Upper lobe of left lung (tissue), 6 donors: ENCODE data around the gene UVSSA. TPM values are rescaled to one million over a fixed set of nuclear protein-coding genes. Genes with fewer than 3 reads are reported as not detected.
A peak's percentile ranks its signal among the peaks of the same experiment; 100 is the strongest.

Experiments
- ATAC-seq, 2 donors: fragments of 200-7000 bp; cut with Tn5 transposase; one replicate each; pipeline ENCODE4 v1.9.1; 2022; ENCODE audit warnings: mild to moderate bottlenecking in 2 of 2, moderate library complexity in 2 of 2; ENCODE audit not compliant: low FRiP score in 2 of 2
- DNase-seq, 2 donors: peaks; one replicate each; pipeline ENCODE4 v3.0.0-alpha.2; 2019 to 2020
- H3K27ac ChIP-seq, 4 donors: fragments of 200-600 bp; sonication (generic); one replicate each; pipeline ENCODE4 v1.5.1; 2016 to 2019
- H3K27me3 ChIP-seq, 4 donors: fragments of 200-600 bp; sonication (generic); one replicate each; pipeline ENCODE4 v1.5.1; 2017 to 2019
- H3K36me3 ChIP-seq, 4 donors: fragments of 200-600 bp; sonication (generic); one replicate each; pipeline ENCODE4 v1.5.1; 2016 to 2019
- H3K4me1 ChIP-seq, 4 donors: fragments of 200-600 bp; sonication (generic); one replicate each; pipeline ENCODE4 v1.5.1; 2018 to 2019
- H3K4me3 ChIP-seq, 4 donors: fragments of 200-600 bp; sonication (generic); one replicate each; pipeline ENCODE4 v1.5.1; 2017 to 2019; ENCODE audit warnings: mild to moderate bottlenecking in 2 of 4, moderate library complexity in 1 of 4
- H3K9me3 ChIP-seq, 4 donors: fragments of 200-600 bp; sonication (generic); one replicate each; pipeline ENCODE4 v1.5.1; 2018 to 2019
- EP300 ChIP-seq, 4 donors: sonication (generic); formaldehyde crosslinking; IDR thresholded peaks; one replicate each; pipeline ENCODE4 v1.5.1; 2017; ENCODE audit warnings: antibody characterized with exemption in 4 of 4, control low read depth in 2 of 4
- POLR2A ChIP-seq, 4 donors: fragments of 450-650 bp; IDR thresholded peaks; one replicate each; pipeline ENCODE4 v1.5.1; 2016 to 2017; ENCODE audit warnings: antibody characterized with exemption in 4 of 4, mild to moderate bottlenecking in 2 of 4
- POLR2AphosphoS5 ChIP-seq, 2 donors: sonication (generic); formaldehyde crosslinking; IDR thresholded peaks; one replicate each; pipeline ENCODE4 v1.5.1; 2017; ENCODE audit warnings: antibody characterized with exemption in 2 of 2
- WGBS, 2 donors: methylation state at CpG; one replicate each; pipeline ENCODE4 v1.1.5; 2017 to 2018; 5-methylcytosine and 5-hydroxymethylcytosine counted together
- total RNA-seq, 6 donors: library from RNA; depleted of rRNA in 4 of 6; stranded (reverse); fragments of >200 nt in 4 of 6; gene quantifications; one replicate each; pipeline versions ENCODE4 v1.1.0 to v1.2.1, GENCODE V29; 2016 to 2021
- TF ChIP-seq, protein P1 (sequence below), 6 experiments: fragments of 450-650 bp in 4 of 6; fragments of 200-600 bp in 2 of 6; sonication (generic) in 2 of 6; IDR thresholded peaks; one replicate each; pipeline ENCODE4 v1.5.1; 2016 to 2019; ENCODE audit warnings: antibody characterized with exemption in 6 of 6
- donor health status: DM: no; HTN: no; CAD: no; lungs with moderate emphysema.
- donor health status: DM: no; HTN: yes; CAD: no; lungs with severe emphysema.

UVSSA gene
- total RNA-seq, 6 donors from 2014 or later: 15.2 to 138 (median 46.5) TPM

DNA sequence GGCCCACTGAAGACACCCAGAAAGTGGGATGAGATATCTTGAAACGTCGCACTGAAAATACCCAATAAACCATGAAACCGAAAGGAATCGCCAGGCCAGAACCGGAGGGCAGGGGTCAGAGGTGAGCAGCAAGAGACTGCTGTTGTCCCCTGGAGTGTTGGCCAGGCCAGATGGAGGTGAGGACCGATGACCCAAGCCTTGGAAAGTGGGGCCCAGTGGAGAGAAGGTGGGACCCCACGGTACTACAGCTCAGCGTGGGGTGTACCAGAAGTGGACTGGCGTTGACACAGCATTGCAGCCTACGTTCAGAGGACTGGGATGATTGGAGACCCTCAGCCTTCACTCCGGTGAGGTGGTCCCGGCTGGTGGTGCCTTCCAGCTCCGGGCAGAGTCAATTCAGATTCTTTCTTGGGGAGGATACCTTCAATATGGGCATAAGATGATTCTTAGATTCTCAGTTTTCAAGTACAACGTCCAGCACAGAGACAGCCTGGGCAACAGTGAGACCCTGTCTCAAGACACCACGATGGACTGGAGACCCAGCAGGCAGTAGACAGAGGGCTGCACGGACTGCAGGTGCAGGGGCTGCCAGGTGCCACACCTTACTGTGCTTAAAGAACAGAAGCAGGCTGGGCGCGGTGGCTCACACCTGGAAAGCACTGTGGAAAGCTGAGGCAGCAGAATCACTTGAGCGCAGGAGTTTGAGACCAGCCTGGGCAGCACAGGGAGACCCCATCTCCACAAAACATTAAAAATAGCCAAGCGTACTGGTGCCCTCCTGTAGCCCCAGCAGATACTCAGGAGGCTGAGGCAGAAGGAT lies 34.0 kb upstream of the UVSSA start:
- peak in 1 of 2 donors; percentile 21 for DNase-seq
- Histone ChIP-seq H3K27me3 (no peaks in the 10 kb centered on the region), H3K36me3 (peaks cover 22 to 58% (median 53%) of the 10 kb centered on the region in 4 donors), H3K4me1 (peaks cover 22 to 38% (median 32%) of the 10 kb centered on the region in 4 donors), H3K4me3 (no peak overlapping the region), H3K9me3 (no peaks in the 10 kb centered on the region), H3K27ac (no peak overlapping the region)
- ATAC-seq: no peak
- WGBS, 2 donors: 94% methylated on average over 18 to 20 of the region's 20 CpGs
- TF ChIP-seq POLR2A (IDR thresholded peaks at IDR 0.05) (no peak), EP300 (IDR thresholded peaks at IDR 0.05) (no peak), POLR2AphosphoS5 (IDR thresholded peaks at IDR 0.05) (no peak)
- TF ChIP-seq, protein P1, sequence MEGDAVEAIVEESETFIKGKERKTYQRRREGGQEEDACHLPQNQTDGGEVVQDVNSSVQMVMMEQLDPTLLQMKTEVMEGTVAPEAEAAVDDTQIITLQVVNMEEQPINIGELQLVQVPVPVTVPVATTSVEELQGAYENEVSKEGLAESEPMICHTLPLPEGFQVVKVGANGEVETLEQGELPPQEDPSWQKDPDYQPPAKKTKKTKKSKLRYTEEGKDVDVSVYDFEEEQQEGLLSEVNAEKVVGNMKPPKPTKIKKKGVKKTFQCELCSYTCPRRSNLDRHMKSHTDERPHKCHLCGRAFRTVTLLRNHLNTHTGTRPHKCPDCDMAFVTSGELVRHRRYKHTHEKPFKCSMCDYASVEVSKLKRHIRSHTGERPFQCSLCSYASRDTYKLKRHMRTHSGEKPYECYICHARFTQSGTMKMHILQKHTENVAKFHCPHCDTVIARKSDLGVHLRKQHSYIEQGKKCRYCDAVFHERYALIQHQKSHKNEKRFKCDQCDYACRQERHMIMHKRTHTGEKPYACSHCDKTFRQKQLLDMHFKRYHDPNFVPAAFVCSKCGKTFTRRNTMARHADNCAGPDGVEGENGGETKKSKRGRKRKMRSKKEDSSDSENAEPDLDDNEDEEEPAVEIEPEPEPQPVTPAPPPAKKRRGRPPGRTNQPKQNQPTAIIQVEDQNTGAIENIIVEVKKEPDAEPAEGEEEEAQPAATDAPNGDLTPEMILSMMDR (IDR thresholded peaks at IDR 0.05): no peak

DNA sequence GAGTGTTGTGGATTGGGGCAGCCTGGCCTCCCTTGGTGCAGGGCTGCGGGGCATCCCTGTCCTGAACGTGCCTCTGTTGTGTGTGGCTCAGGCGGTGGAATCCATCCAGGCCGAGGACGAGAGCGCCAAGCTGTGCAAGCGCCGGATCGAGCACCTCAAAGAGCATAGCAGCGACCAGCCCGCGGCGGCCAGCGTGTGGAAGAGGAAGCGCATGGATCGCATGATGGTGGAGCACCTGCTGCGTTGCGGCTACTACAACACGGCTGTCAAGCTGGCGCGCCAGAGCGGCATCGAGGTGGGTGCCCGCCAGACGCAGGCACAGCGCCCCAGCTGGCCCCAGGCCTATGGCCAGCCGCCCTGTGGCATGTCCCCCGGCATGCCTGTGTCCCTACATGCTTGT lies 31.7 kb upstream of the UVSSA start:
- Histone ChIP-seq H3K27me3 (no peaks in the 10 kb centered on the region), H3K27ac (no peak overlapping the region), H3K36me3 (peaks cover 24 to 75% (median 64%) of the 10 kb centered on the region in 4 donors), H3K4me3 (no peak overlapping the region), H3K4me1 (peaks cover 6 to 18% (median 10%) of the 10 kb centered on the region in 4 donors), H3K9me3 (no peaks in the 10 kb centered on the region)
- ATAC-seq (no peak), DNase-seq (peak in 1 of 2 donors; percentile 79)
- WGBS, 2 donors: 94 to 95% methylated on average over 27 to 28 of the region's 28 CpGs
- TF ChIP-seq EP300 (IDR thresholded peaks at IDR 0.05) (no peak), POLR2A (IDR thresholded peaks at IDR 0.05) (no peak), POLR2AphosphoS5 (IDR thresholded peaks at IDR 0.05) (no peak)
- TF ChIP-seq, protein P1 (IDR thresholded peaks at IDR 0.05): no peak

DNA sequence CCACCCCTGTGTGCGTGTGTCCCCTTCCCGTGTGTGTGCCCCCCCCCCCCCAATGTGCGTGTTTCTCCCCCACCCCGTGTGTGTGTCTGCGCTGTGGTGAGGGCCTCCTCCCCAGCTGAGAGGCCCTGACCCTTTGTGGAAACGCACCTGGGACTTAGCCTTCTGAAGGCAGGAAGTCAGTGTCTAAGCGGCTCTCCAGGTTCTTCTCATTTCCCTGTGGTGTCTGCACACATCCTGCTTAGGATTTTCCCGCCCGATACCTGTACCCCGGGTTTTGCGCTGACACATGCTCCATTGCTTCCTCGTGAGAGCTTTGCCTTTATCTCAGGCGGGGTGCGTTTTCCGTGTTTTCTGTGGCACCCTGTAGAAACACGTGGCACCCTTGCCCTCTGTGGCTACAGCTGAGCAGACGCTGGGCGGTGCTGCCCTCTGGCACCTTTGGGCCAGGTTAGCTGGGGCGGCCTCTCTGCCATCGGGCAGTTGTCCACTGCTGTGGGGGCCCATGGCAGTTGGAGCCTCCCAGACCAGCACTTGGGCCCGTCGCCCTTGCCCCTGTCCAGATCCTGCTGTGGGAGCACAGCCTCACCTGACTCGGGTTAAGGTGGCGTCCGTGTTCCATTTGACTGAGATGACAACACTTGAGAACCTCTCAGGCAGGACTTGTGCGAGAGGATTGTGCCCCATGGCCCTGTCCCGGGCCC lies 31.0 kb upstream of the UVSSA start:
- no peak overlapping the region for H3K4me3 ChIP-seq
- no peak overlapping the region for H3K27ac ChIP-seq
- H3K4me1 ChIP-seq: peaks cover under 1 to 11% (median 4%) of the 10 kb centered on the region in 4 donors
- TF ChIP-seq POLR2A (IDR thresholded peaks at IDR 0.05) (no peak), EP300 (IDR thresholded peaks at IDR 0.05) (no peak), POLR2AphosphoS5 (IDR thresholded peaks at IDR 0.05) (no peak)
- TF ChIP-seq, protein P1 (IDR thresholded peaks at IDR 0.05): no peak
- no peaks in the 10 kb centered on the region for H3K27me3 ChIP-seq
- no peak for ATAC-seq
- WGBS, 2 donors: 90 to 92% methylated on average over 14 to 21 of the region's 27 CpGs
- peak in 1 of 2 donors; percentile 43 for DNase-seq
- H3K9me3 ChIP-seq: no peaks in the 10 kb centered on the region
- H3K36me3 ChIP-seq: peaks cover 24 to 81% (median 64%) of the 10 kb centered on the region in 4 donors

DNA sequence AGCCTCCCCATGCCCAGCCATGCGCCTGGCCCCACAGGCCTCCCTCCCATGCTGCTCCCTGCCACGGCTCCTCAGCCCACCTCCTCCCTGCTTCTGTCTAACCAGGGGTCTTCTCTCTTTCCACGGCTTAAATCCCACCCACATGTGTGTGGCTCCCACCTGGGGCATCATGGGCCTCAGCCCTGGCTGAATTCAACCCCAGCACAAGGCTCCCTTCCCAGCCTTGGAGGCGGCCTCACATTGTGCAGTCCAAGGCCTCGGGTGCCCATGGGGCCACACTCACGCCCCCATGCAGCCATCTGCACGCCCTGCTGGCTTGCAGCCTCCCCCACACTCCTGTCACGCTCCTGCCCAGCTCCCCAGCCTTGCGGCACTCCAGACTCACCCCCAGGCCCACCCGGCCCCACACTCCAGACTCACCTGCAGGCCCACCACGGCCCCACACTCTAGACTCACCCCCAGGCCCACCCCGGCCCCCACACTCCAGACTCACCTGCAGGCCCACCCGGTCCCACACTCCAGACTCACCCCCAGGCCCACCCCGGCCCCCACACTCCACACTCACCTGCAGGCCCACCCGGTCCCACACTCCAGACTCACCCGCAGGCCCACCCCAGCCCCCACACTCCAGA lies 30.4 kb upstream of the UVSSA start:
- peaks cover 0 to 4% (median 0%) of the 10 kb centered on the region in 4 donors for H3K4me1 ChIP-seq
- TF ChIP-seq EP300 (IDR thresholded peaks at IDR 0.05) (no peak), POLR2A (IDR thresholded peaks at IDR 0.05) (no peak), POLR2AphosphoS5 (IDR thresholded peaks at IDR 0.05) (no peak)
- TF ChIP-seq, protein P1 (IDR thresholded peaks at IDR 0.05): no peak
- no peak overlapping the region for H3K4me3 ChIP-seq
- H3K36me3 ChIP-seq: peaks cover 24 to 82% (median 64%) of the 10 kb centered on the region in 4 donors
- H3K27ac ChIP-seq: no peak overlapping the region
- no peaks in the 10 kb centered on the region for H3K9me3 ChIP-seq
- H3K27me3 ChIP-seq: no peaks in the 10 kb centered on the region
- ATAC-seq (no peak), DNase-seq (peak in 1 of 2 donors; percentile 53)
- WGBS, 2 donors: 86 to 89% methylated on average over 12 to 13 of the region's 16 CpGs
